HepG2 (cell line): ENCODE results near the gene CCL7. TPM values are rescaled to one million over a fixed set of nuclear protein-coding genes. Genes with fewer than 3 reads are reported as not detected.

ENCODE experiments used
- ATAC-seq: fragments of 200-7000 bp; cut with Tn5 transposase; 3 replicates; pipeline ENCODE4 v1.9.1; 2020; ENCODE audit warnings: mild to moderate bottlenecking, moderate library complexity
- BruUV-seq: library from RNA; stranded (reverse); fragments of 400-500 nt; replicated peaks from 2 replicates; lab custom pipeline; 2021; lab: Mats Ljungman, UMichigan
- CTCF ChIA-PET: fragments of 300-600 bp; formaldehyde crosslinking; extraction: SDS; loops from one replicate; lab custom pipeline; 2021; ENCODE audit warnings: low total read pairs, inconsistent platforms, low intra/inter-chr PET ratio; lab: Yijun Ruan, JAX
- POLR2A ChIA-PET: fragments of 350-600 bp; sonication (Branson Sonifier 250); formaldehyde crosslinking; loops from one replicate; lab custom pipeline; 2020; ENCODE audit warnings: antibody characterized with exemption, inconsistent platforms; lab: Yijun Ruan, JAX
- DNase-seq: peaks from one replicate; pipeline ENCODE4 v3.0.0-alpha.2; 2015; ENCODE audit warnings: low spot score
- FAIRE-seq: peaks from 3 replicates; lab custom pipeline; 2011; peaks lifted over from hg19 to GRCh38; lab: Jason Lieb, UNC
- H2AFZ ChIP-seq: one replicate; pipeline ENCODE4 v1.6.1; 2011; ENCODE audit warnings: low read length, inconsistent platforms
- H3K27ac ChIP-seq: fragments of 300-600 bp; 3 replicates; pipeline ENCODE4 v1.8.0; 2011; ENCODE audit warnings: mixed run types, mild to moderate bottlenecking, mixed read lengths, low read length, inconsistent platforms; ENCODE audit not compliant: insufficient read depth; ENCODE audit errors: extremely low read length
- H3K27me3 ChIP-seq, 2 experiments: fragments of 200-600 bp in 1 of 2; 2 replicates in 1 of 2; 3 replicates in 1 of 2; pipeline versions ENCODE4 v1.6.0 to v1.8.0; 2011; ENCODE audit warnings: low read length in 2 of 2, mild to moderate bottlenecking in 2 of 2, moderate library complexity in 2 of 2, inconsistent platforms in 1 of 2; ENCODE audit not compliant: insufficient read depth in 2 of 2, control insufficient read depth in 1 of 2
- H3K36me3 ChIP-seq, 2 experiments: fragments of 200-600 bp in 1 of 2; replicated peaks in 1 of 2; 2 replicates in 1 of 2; 3 replicates in 1 of 2; pipeline versions ENCODE4 v1.5.1 to v1.8.0; 2011; ENCODE audit warnings: low read length in 2 of 2, inconsistent platforms in 1 of 2; ENCODE audit not compliant: insufficient read depth in 2 of 2, control insufficient read depth in 1 of 2
- H3K4me1 ChIP-seq: 2 replicates; pipeline ENCODE4 v1.5.1; 2012; ENCODE audit warnings: low read length, inconsistent platforms; ENCODE audit not compliant: insufficient read depth
- H3K4me2 ChIP-seq: 2 replicates; pipeline ENCODE4 v1.6.0; 2011; ENCODE audit warnings: low read depth, low read length, inconsistent platforms
- H3K4me3 ChIP-seq, 3 experiments: fragments of 200-600 bp in 1 of 3; sonication (generic), shearing (Covaris generic) in 1 of 3; replicated peaks in 1 of 3; 2 replicates each; pipeline ENCODE4 v1.5.1; 2011 to 2016; ENCODE audit warnings: low read length in 3 of 3, inconsistent platforms in 2 of 3, low read depth in 2 of 3, mild to moderate bottlenecking in 2 of 3, control low read depth in 1 of 3, mixed read lengths in 1 of 3; ENCODE audit not compliant: insufficient read depth in 1 of 3
- H3K79me2 ChIP-seq: one replicate; pipeline ENCODE4 v1.6.1; 2011; ENCODE audit warnings: low read length, inconsistent platforms; ENCODE audit not compliant: insufficient read depth
- H3K9ac ChIP-seq: 2 replicates; pipeline ENCODE4 v1.6.0; 2011; ENCODE audit warnings: mild to moderate bottlenecking, low read depth, low read length, inconsistent platforms; ENCODE audit not compliant: insufficient read depth
- H3K9me3 ChIP-seq: 2 replicates; pipeline ENCODE4 v1.5.1; 2012; ENCODE audit warnings: mild to moderate bottlenecking, low read length
- H4K20me1 ChIP-seq: 2 replicates; pipeline ENCODE4 v1.6.0; 2011; ENCODE audit warnings: inconsistent platforms, mild to moderate bottlenecking, low read length, moderate library complexity; ENCODE audit not compliant: insufficient read depth
- EHMT2 ChIP-seq: fragments of 200-600 bp; sonication (generic); IDR thresholded peaks from 2 replicates; pipeline ENCODE4 v1.7.0; 2017; ENCODE audit warnings: antibody characterized with exemption, low read depth, low read length, borderline replicate concordance
- FOXP1 ChIP-seq, 2 experiments: fragments of 450-650 bp in 1 of 2; IDR thresholded peaks; 2 replicates each; pipeline ENCODE4 v1.6.1; 2017 to 2018; ENCODE audit warnings: antibody characterized with exemption in 1 of 2
- NFIC ChIP-seq: IDR thresholded peaks from 2 replicates; pipeline ENCODE4 v1.6.1; 2012; ENCODE audit warnings: mild to moderate bottlenecking, low read length, inconsistent platforms
- PTBP1 ChIP-seq: fragments of 200-400 bp; formaldehyde crosslinking; IDR thresholded peaks from 2 replicates; pipeline ENCODE4 v1.6.1; 2018; ENCODE audit warnings: low read length, low read depth; ENCODE audit not compliant: poor library complexity, severe bottlenecking
- RFX3 ChIP-seq: IDR thresholded peaks from 2 replicates; pipeline ENCODE4 v1.6.1; 2016; ENCODE audit warnings: missing biosample characterization, missing genetic modification reagents
- SETDB1 ChIP-seq: sonication (generic); formaldehyde crosslinking; IDR thresholded peaks from 2 replicates; pipeline ENCODE4 v1.5.1; 2020; ENCODE audit warnings: missing genetic modification reagents, mild to moderate bottlenecking, borderline replicate concordance
- ZC3H13 ChIP-seq: sonication (generic); formaldehyde crosslinking; IDR thresholded peaks from 2 replicates; pipeline ENCODE4 v1.8.1; 2023; ENCODE audit warnings: mild to moderate bottlenecking, missing genetic modification reagents, moderate library complexity
- ZNF790 ChIP-seq: sonication (generic); formaldehyde crosslinking; IDR thresholded peaks from 2 replicates; pipeline ENCODE4 v1.8.0; 2022; ENCODE audit warnings: missing genetic modification reagents, mild to moderate bottlenecking, borderline replicate concordance
- ZSCAN30 ChIP-seq: sonication (generic); formaldehyde crosslinking; IDR thresholded peaks from 2 replicates; pipeline ENCODE4 v1.5.0; 2020; ENCODE audit warnings: mild to moderate bottlenecking, missing genetic modification reagents
- WGBS: methylation state at CpG from one replicate; pipeline ENCODE4 v1.1.6; 2017; ENCODE audit warnings: low lambda C conversion rate; 5-methylcytosine and 5-hydroxymethylcytosine counted together
- in situ Hi-C: cut with HindIII; loops from 2 replicates; pipeline ENCODE4 v1.10.0; 2017; ENCODE audit warnings: low pct_unique_long_range_greater_than_20kb; ENCODE audit not compliant: extremely low pct_ligation_motif_present
- intact Hi-C: fragments of 100-400 bp; cut with micrococcal nuclease; formaldehyde crosslinking; loops from one replicate; pipeline ENCODE4 v1.10.0; 2022; ENCODE audit not compliant: unreplicated experiment
- polyA plus RNA-seq, 8 experiments: library from polyadenylated mRNA; depleted of rRNA in 3 of 8; stranded (reverse) in 7 of 8; unstranded in 1 of 8; fragments of >200 nt; fragmentation: Illumina TruSeq in 4 of 8; extraction: Trizol in 4 of 8; gene quantifications; 2 replicates each; pipeline versions ENCODE4 v1.2.1 to v1.2.3, GENCODE V29; 2011 to 2016; ENCODE audit warnings: low read depth in 4 of 8, missing spikeins in 1 of 8, mixed read lengths in 1 of 8; ENCODE audit not compliant: insufficient read depth in 1 of 8
- total RNA-seq, 5 experiments: library from RNA; depleted of rRNA; stranded (reverse); fragments of >200 nt; fragmentation: Illumina TruSeq; extraction: Trizol; gene quantifications; 2 replicates each; pipeline ENCODE4 v1.2.3, GENCODE V29; 2016; ENCODE audit warnings: low read depth in 1 of 5
- TF ChIP-seq, protein P1 (sequence below): sonication (generic); formaldehyde crosslinking; IDR thresholded peaks from 2 replicates; pipeline ENCODE4 v1.4.0; 2020; ENCODE audit warnings: missing genetic modification reagents, borderline replicate concordance
- TF ChIP-seq, protein P2 (sequence below): IDR thresholded peaks from 2 replicates; pipeline ENCODE4 v1.6.1; 2016; ENCODE audit warnings: missing compliant biosample characterization, missing genetic modification reagents, borderline replicate concordance
- TF ChIP-seq, protein P3 (sequence below): sonication (generic); formaldehyde crosslinking; IDR thresholded peaks from 2 replicates; pipeline ENCODE4 v1.4.0; 2020; ENCODE audit warnings: missing genetic modification reagents, mild to moderate bottlenecking, borderline replicate concordance
- TF ChIP-seq, protein P4 (sequence below): IDR thresholded peaks from 2 replicates; pipeline ENCODE4 v1.6.1; 2016; ENCODE audit warnings: low read depth
- TF ChIP-seq, protein P5 (sequence below): sonication (generic); formaldehyde crosslinking; IDR thresholded peaks from 2 replicates; pipeline ENCODE4 v1.5.0; 2020; ENCODE audit warnings: missing genetic modification reagents

The CCL7 gene
- total and polyA plus RNA-seq, 2 of the 13 experiments (the other 11 are each of a cell fraction or from before 2014, with no cell fraction given) = not detected

DNA sequence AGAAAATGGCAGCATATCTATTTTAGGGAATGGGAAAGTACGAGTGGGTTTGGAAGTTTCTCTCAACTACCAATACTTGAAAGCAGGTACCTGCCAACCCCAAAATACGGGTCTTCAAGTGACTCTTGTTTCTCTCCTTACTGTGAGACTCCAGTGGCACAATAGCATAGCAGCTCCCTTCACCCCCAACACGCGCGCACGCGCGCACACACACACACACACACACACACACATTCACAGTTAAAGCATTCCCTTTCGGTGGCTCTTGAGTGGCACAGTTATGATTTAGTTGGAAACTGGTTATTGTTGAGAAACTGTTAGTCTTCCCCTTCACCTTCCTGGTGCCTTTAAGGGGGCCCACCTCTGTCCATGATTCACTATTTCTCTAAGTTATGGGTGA is 45.0 kb upstream of the CCL7 start:
- POLR2A ChIA-PET = no interaction called here
- intact Hi-C loops = no loop called here
- 48% methylated on average over 9 of the region's 9 CpGs for WGBS
- no peaks in the 10 kb centered on the region for H3K79me2 ChIP-seq
- no peak overlapping the region for H3K9ac ChIP-seq
- ATAC-seq (no peak), FAIRE-seq (no peak), DNase-seq (no peak)
- H2AFZ ChIP-seq = no peak overlapping the region
- H3K4me3 ChIP-seq = no peak overlapping the region
- no peaks in the 10 kb centered on the region for H4K20me1 ChIP-seq
- in situ Hi-C loops = no loop called here
- BruUV-seq = no TSS peak
- H3K27ac ChIP-seq = no peak overlapping the region
- no peaks in the 10 kb centered on the region for H3K4me1 ChIP-seq
- CTCF ChIA-PET = no interaction called here
- H3K27me3 ChIP-seq = no peaks in the 10 kb centered on the region; a peak in 1 of 5 replicates
- peaks cover 39% of the 10 kb centered on the region for H3K9me3 ChIP-seq
- H3K36me3 ChIP-seq = no peaks in the 10 kb centered on the region
- no peak overlapping the region for H3K4me2 ChIP-seq
- TF ChIP-seq ZSCAN30 (CRISPR knock-in tag) = no peak
- no peak for TF ChIP-seq ZC3H13 (CRISPR knock-in tag)
- TF ChIP-seq PTBP1 = no peak
- TF ChIP-seq, protein P1, sequence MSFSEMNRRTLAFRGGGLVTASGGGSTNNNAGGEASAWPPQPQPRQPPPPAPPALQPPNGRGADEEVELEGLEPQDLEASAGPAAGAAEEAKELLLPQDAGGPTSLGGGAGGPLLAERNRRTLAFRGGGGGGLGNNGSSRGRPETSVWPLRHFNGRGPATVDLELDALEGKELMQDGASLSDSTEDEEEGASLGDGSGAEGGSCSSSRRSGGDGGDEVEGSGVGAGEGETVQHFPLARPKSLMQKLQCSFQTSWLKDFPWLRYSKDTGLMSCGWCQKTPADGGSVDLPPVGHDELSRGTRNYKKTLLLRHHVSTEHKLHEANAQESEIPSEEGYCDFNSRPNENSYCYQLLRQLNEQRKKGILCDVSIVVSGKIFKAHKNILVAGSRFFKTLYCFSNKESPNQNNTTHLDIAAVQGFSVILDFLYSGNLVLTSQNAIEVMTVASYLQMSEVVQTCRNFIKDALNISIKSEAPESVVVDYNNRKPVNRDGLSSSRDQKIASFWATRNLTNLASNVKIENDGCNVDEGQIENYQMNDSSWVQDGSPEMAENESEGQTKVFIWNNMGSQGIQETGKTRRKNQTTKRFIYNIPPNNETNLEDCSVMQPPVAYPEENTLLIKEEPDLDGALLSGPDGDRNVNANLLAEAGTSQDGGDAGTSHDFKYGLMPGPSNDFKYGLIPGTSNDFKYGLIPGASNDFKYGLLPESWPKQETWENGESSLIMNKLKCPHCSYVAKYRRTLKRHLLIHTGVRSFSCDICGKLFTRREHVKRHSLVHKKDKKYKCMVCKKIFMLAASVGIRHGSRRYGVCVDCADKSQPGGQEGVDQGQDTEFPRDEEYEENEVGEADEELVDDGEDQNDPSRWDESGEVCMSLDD (CRISPR knock-in tag) = no peak
- TF ChIP-seq, protein P2, sequence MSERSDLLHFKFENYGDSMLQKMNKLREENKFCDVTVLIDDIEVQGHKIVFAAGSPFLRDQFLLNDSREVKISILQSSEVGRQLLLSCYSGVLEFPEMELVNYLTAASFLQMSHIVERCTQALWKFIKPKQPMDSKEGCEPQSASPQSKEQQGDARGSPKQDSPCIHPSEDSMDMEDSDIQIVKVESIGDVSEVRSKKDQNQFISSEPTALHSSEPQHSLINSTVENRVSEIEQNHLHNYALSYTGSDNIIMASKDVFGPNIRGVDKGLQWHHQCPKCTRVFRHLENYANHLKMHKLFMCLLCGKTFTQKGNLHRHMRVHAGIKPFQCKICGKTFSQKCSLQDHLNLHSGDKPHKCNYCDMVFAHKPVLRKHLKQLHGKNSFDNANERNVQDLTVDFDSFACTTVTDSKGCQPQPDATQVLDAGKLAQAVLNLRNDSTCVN = no peak
- TF ChIP-seq, protein P3, sequence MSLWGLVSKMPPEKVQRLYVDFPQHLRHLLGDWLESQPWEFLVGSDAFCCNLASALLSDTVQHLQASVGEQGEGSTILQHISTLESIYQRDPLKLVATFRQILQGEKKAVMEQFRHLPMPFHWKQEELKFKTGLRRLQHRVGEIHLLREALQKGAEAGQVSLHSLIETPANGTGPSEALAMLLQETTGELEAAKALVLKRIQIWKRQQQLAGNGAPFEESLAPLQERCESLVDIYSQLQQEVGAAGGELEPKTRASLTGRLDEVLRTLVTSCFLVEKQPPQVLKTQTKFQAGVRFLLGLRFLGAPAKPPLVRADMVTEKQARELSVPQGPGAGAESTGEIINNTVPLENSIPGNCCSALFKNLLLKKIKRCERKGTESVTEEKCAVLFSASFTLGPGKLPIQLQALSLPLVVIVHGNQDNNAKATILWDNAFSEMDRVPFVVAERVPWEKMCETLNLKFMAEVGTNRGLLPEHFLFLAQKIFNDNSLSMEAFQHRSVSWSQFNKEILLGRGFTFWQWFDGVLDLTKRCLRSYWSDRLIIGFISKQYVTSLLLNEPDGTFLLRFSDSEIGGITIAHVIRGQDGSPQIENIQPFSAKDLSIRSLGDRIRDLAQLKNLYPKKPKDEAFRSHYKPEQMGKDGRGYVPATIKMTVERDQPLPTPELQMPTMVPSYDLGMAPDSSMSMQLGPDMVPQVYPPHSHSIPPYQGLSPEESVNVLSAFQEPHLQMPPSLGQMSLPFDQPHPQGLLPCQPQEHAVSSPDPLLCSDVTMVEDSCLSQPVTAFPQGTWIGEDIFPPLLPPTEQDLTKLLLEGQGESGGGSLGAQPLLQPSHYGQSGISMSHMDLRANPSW (CRISPR knock-in tag) = no peak
- TF ChIP-seq EHMT2 = no peak
- TF ChIP-seq FOXP1 (IDR thresholded peaks at IDR 0.05) = no peak
- no peak for TF ChIP-seq FOXP1 (CRISPR knock-in tag; IDR thresholded peaks at IDR 0.05)
- no peak for TF ChIP-seq NFIC
- no peak for TF ChIP-seq ZNF790
- TF ChIP-seq, protein P4, sequence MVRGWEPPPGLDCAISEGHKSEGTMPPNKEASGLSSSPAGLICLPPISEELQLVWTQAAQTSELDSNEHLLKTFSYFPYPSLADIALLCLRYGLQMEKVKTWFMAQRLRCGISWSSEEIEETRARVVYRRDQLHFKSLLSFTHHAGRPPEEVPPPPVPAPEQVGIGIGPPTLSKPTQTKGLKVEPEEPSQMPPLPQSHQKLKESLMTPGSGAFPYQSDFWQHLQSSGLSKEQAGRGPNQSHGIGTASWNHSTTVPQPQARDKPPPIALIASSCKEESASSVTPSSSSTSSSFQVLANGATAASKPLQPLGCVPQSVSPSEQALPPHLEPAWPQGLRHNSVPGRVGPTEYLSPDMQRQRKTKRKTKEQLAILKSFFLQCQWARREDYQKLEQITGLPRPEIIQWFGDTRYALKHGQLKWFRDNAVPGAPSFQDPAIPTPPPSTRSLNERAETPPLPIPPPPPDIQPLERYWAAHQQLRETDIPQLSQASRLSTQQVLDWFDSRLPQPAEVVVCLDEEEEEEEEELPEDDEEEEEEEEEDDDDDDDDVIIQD = no peak
- TF ChIP-seq, protein P5, sequence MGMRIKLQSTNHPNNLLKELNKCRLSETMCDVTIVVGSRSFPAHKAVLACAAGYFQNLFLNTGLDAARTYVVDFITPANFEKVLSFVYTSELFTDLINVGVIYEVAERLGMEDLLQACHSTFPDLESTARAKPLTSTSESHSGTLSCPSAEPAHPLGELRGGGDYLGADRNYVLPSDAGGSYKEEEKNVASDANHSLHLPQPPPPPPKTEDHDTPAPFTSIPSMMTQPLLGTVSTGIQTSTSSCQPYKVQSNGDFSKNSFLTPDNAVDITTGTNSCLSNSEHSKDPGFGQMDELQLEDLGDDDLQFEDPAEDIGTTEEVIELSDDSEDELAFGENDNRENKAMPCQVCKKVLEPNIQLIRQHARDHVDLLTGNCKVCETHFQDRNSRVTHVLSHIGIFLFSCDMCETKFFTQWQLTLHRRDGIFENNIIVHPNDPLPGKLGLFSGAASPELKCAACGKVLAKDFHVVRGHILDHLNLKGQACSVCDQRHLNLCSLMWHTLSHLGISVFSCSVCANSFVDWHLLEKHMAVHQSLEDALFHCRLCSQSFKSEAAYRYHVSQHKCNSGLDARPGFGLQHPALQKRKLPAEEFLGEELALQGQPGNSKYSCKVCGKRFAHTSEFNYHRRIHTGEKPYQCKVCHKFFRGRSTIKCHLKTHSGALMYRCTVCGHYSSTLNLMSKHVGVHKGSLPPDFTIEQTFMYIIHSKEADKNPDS (CRISPR knock-in tag) = no peak
- TF ChIP-seq SETDB1 (CRISPR knock-in tag) = no peak
- TF ChIP-seq RFX3 (CRISPR knock-in tag) = no peak
